NCI-H187 treated with DMSO at 0.1 percent for 48 hours (cell line): ENCODE data around the gene CACNA2D1.
A peak's percentile ranks its signal among the peaks of the same experiment; 100 is the strongest.

Experiments used
- DNase-seq: peaks from one replicate; lab custom pipeline; 2025; lab: John Stamatoyannopoulos, UW

CACNA2D1 gene

GRCh38 chr7:82343716-82344115 lies 99.9 kb downstream of the CACNA2D1 start:
- DNase-seq: no peak

DNA sequence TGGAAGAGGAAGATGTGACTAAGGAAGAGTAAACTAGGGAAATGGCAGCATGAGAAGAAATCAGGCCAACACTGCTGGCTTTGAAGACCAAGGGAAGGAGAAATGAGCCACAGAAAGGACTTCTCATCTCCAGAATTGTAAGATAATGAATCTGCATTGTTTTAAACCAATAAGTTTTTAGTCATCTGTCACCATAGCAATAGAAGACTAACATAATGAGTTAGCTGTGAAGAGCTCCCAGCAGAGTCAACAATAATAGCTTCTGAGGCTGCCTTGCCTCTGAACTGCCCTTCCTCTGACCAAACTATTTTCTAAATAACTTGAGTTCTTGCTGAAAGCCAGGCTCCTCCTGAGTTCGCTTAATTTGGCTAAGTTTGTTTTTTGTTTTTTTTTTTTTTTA lies 103.6 kb downstream of the CACNA2D1 start:
- no peak for DNase-seq

DNA sequence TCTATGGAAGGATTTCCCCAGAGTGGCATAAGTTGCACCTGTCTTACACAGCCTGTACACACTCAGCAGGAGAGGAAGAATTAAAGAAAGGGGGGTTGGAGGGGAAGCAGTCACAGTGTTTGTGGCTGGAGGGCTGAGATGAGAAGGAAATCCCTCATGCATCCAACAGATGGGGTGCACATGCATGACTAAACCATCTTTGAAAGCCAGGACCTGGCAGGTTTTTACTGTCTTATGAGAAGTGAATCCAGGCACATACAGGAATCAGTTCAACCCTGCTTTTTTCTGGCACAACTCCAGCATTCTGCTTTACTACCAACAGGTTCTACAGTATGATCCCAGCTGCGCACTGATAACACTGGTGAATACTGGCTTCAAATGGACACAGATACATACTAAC lies 107.7 kb downstream of the CACNA2D1 start:
- peak; percentile 96 for DNase-seq

GRCh38 chr7:82335001-82335400 lies 108.6 kb downstream of the CACNA2D1 start:
- DNase-seq: no peak

DNA sequence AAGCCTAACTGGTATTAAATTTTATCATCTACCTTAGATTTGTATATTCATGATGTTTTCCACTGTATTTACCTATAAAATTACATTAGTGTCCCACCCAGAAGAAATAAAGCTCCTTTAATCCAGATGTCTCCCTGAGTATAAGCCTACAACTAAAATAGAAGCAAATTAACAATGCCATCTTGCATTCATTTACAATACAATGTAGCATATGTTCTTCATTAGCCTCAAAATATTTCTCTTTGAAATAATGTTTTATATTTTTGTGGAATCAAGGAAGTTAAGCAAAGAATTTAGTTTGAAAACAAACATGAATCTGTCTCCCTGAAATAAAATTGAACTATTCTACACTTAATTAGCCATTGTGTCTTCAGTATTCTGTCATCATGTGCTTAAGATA lies 112.3 kb downstream of the CACNA2D1 start:
- no peak for DNase-seq

DNA sequence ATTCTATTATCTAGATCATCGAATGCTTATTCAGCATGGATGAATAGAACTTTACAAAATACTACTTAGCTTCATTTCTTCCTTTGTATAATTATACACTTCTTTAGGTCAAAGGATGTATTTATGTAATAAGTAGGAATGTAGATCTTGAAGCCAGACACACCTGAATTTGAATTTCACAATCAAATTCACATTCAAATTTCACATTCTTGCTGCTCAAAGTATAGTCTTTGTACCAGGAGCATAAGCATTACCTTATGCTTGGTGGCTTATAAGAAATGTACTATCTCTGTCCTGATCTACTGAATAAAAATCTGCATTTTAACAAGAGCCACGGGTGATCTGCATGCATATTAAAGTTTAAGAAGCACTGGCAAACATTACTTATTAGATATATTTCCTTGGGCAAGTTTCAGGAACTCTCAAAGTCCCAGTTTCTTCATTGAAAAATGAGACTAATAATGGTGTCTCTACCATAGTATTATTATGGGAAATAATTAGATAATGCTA lies 112.8 kb downstream of the CACNA2D1 start:
- no peak for DNase-seq

GRCh38 chr7:82327898-82328297 lies 115.7 kb downstream of the CACNA2D1 start:
- no peak for DNase-seq

DNA sequence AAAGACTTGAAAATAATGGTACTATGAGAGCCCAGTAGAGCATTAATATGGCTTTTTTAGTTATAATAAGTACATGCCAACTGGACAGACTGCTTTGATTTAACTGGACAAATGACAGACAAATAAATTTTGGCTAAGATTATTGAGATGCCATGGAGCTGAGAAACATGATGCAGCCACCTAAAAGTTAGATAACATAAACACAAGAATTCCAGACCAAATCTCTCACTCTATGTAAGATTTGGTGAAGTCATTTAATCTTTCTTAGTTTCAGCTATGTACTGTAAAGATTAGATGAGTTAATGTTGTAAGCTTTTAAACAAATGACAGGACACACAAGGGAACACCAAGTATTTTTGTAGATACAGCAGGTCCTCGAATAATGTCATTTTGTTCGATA lies 118.2 kb downstream of the CACNA2D1 start:
- DNase-seq: no peak

DNA sequence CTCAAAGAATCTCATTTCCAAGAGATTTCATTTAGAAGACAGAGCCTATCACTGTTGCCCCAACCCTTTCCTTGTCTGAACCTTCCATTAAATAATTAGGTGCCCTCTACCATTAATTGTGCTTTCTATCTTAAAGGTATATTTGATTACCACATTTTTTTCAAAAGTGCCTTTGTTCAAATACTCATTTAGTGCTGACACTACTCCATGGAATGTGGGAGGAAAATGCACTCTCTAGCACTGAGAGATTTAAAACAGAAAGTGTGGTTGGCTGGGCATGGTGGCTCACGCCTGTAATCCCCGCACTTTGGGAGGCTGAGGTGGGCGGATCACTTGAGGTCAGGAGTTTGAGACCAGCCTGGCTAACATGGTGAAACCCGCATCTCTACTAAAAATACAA lies 119.8 kb downstream of the CACNA2D1 start:
- DNase-seq: no peak

DNA sequence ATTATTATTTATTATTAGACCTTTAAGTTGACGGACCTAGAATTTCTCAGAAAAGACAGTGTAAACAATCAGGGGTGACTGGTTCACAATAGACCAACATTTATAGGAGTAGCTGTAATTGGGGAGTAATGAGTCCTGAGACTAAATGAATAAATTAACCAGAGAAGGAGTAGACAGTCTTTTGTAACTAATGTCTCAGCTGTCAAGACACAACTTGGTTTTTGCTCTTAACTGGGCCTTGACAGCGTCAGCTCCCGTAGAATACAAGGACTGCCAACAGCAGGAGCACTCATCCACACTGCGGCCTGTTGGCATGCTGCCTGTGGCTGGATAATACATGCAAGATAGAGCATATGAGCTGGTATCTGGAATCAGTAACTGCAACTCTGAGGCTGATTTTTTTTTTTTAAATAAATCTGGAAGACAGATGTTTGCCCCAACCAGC lies 123.9 kb downstream of the CACNA2D1 start:
- no peak for DNase-seq

DNA sequence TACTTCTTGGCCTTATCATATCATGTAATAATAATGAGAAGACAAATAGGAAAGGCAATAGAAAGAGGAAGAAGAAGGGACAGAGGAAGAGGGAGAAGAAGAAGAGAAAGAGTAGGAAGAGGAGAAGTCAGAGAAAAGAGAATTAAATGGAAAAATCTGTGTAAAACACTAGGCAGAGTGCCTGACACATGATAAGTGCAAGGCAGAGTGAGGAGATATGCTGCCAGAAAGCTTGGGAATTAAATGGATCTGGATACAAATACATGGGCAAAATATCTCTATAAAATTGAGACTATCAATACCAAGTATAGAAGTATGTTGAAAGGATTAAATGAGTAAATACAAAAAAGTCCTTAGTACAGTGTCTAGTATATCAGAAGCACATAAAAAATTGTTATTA lies 124.8 kb downstream of the CACNA2D1 start:
- no peak for DNase-seq

DNA sequence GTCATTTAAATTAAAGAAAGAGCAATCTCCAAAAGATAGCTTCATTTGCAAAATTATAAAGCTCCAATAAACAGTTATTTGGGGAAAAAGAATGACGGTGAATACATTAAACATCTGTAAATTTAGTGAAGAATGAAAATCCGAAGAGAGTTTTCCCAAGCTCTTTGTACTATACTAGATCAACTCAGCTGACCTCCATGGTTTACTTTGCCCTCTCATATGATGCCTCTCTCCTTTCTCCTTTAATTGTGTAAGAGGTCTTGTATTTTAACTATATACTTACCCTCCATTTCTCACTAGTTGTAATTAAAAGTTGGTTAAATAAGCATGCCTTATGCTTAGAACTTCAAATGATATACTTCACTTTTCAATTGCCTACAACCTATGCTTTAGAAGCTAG lies 125.8 kb downstream of the CACNA2D1 start:
- DNase-seq: no peak

GRCh38 chr7:82317257-82317721 lies 126.3 kb downstream of the CACNA2D1 start:
- DNase-seq: no peak

DNA sequence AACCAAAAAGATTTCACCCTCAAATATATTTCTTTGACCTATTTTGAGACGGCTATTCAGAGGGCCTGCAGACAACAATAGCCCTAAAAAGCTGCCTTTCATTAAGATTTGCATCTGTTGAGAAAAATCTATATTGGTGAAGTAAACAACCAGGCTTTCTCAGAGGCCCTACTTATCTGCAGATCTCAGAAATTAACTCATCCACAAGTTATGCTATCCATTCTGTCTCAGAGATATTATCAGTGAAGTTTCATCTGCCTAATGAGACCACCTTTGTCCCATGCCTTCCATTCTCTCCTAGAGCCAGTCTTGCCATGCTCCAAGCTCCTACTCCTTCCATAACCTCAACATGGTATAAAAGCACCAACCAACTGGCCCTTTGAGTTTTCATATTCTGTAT lies 130.3 kb downstream of the CACNA2D1 start:
- DNase-seq: no peak

DNA sequence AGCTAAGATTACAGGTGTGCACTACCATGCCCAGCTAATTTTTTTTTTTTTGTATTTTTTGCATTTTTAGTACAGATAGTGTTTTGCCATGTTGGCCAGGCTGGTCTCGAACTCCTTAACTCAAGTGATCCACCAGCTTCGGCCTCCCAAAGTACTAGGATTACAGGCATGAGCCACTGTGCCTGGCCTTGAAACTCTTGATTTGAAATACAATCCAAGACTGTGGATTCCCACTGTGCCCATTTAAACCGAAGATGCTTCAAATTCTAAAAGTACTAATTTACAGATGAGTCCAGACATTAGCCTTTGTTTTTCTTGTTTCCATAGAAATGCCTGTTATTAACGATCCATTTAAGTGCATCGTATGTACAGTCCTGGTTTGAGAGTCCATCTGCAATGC lies 130.9 kb downstream of the CACNA2D1 start:
- no peak for DNase-seq

DNA sequence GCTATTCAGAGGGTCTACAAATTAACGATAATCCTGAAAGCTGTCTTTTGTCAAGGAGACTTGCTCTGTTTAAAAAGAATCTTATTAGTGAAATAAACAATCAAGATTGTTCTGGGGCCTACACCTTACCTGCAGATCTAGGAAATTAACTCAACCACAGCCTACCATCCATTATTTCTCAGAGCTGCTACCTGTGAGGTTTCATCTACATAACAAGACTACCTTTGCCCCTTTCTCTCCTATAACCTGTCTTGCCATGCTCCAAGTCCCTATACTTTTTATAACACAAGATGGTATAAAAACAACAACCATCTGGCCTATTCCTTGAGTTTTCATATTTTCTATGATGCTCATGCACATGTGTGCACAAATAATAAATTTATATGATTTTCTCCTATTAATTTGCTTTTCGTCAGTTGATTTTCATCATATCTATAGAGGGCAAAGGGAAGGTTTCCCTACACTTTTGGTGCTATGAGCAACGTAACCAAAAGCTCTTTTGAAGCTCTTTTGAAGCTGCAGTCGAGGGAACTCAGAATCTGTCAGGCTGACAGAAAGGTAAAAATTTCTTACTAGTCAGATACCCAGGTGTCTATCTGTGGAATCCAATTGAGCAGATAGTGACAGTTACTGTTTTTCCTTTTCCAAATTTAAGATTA lies 138.1 kb downstream of the CACNA2D1 start:
- DNase-seq: no peak

DNA sequence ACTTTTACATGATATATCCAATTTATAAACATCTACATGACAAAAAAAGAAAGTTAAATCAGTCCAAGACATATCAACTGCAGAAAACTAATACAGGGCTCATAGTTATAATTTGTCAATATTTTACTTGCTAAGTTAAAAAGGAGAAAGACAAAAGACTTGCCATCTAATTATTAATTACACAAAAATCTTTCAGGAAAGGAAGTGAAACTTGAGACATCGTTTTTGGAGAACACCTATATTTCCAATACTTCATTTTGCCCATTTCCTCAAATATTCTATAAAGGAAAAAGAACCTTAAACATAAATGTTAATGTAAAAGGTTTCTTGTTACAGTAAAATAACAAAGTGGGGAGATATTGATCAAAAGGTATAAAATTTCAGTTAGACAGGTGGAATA lies 148.7 kb downstream of the CACNA2D1 start:
- no peak for DNase-seq

GRCh38 chr7:82294382-82294784 lies 149.2 kb downstream of the CACNA2D1 start:
- DNase-seq: no peak

GRCh38 chr7:82293467-82293866 lies 150.1 kb downstream of the CACNA2D1 start:
- DNase-seq: no peak

DNA sequence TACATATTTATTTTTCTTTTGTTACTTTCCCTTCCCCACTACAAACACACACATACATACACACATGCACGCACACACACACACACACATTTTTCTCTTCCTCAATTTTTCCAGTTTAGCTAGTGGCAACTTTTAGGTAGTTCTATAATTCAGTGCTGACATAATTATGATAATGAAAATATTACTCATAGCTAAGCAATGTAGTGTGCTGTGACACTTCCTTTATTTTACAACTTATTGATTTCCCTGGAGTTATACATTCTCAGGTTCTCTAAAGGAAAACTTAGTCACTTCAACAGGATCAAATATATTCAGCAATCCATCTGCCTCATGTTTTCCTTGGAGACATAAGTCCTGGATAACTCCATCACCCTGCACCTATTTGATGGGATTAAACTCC lies 151.6 kb downstream of the CACNA2D1 start:
- no peak for DNase-seq

DNA sequence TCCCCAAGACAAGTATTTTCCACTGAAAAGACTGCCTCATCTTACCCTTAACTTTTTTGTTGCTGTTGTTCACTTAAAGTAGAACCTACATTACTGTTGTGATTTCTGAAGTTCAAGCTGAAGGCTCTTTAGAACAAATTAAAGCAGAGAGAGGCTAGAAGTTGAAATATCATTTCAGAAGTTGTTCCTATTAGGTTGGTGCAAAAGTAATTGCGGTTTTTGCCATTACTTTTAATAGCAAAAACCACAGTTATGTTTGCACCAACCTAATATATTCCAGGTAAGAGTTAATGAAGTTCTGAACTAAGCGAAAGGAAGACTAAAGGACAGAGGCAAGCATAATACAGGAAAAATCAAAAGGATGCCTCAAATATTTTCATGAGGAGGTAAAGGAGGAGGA lies 153.7 kb downstream of the CACNA2D1 start:
- no peak for DNase-seq

- DNase-seq: no peak
Observed at GRCh38 chr7:82289152-82289535, 154.4 kb downstream of the CACNA2D1 start.

DNA sequence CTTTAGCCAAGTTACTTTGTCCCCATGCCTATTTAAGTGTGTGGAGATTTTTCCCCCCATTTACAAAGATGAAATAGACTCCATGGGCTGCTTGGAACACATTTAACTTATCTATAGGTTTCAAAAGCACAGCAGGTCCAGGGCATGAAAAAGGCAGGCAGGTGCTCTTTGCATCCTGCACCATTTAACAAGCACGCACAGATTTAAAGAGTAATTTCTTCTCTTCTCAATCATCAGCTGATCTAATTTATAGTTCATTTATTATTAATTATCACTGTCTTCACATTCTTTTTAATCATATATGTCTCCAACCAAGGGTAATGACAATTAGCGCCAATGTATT lies 156.8 kb downstream of the CACNA2D1 start:
- DNase-seq: no peak

DNA sequence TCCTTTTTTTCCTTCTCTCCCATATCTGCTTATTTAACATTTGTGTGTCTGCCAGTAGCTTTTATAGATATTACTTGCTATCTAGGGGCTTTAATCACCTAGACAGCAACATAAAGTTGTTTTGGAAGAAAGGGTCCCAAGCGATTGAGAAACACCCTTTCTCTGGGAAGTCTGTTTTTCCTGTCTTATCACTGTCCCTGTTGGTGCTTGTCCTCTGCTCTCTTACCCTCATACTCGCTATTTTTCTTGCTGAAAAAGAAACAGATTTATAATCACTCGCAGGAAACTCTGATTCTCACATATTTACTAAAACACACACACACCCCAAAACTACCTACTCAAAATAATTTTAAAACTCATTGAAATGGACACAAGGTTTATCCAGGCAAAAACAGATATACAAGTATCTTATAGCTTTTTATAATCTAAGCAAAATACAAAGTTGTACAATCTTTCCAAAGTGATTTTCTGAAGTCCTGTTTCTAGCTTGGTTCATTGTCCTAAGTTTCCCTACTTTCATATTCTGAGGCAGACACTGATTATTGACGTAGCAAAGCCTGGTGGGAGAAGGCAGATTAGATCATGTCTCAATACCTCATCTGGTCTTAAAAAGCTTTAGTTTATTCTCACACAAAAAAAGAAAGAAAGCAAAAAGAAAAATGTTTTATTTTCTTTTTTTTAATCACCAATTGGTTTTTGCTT lies 157.3 kb downstream of the CACNA2D1 start:
- DNase-seq: no peak
